Activated CD8-positive, alpha-beta T cell treated with anti-CD3 and anti-CD28 coated beads, Interleukin-2, amount 10 ng/mL, durations not matched to agents 7 days and 5 days (primary cell): ENCODE results near the gene CD81. TPM values are rescaled to one million over a fixed set of nuclear protein-coding genes. Genes with fewer than 3 reads are reported as not detected.

Experiments
- ATAC-seq: fragments of 150-1000 bp; cut with Tn5 transposase; one replicate; pipeline ENCODE4 v1.10.0; 2021; ENCODE audit warnings: moderate library complexity
- CTCF ChIA-PET: fragments of 350-600 bp; sonication (Branson Sonifier 250); formaldehyde crosslinking; loops from one replicate; lab custom pipeline; 2021; ENCODE audit warnings: antibody characterized with exemption; lab: Charles Lee
- POLR2A ChIA-PET: fragments of 350-600 bp; sonication (Branson Sonifier 250); formaldehyde crosslinking; loops from one replicate; lab custom pipeline; 2021; ENCODE audit warnings: antibody characterized with exemption; lab: Charles Lee
- DNase-seq: peaks from one replicate; pipeline ENCODE4 v3.0.0-alpha.2; 2020
- H3K27ac Mint-ChIP-seq: one replicate; pipeline ENCODE4 v1.8.0; 2021; ENCODE audit warnings: mild to moderate bottlenecking, mixed read lengths
- H3K27me3 Mint-ChIP-seq: one replicate; pipeline ENCODE4 v1.8.0; 2021; ENCODE audit warnings: low read depth, mixed read lengths
- H3K36me3 Mint-ChIP-seq: one replicate; pipeline ENCODE4 v1.8.0; 2021; ENCODE audit warnings: low read depth, mixed read lengths
- H3K4me1 Mint-ChIP-seq: one replicate; pipeline ENCODE4 v1.8.0; 2021; ENCODE audit warnings: low read depth, mixed read lengths
- H3K4me3 Mint-ChIP-seq: one replicate; pipeline ENCODE4 v1.8.0; 2021; ENCODE audit warnings: mild to moderate bottlenecking, mixed read lengths
- H3K9me3 Mint-ChIP-seq: one replicate; pipeline ENCODE4 v1.8.0; 2022; ENCODE audit warnings: mixed read lengths; ENCODE audit not compliant: insufficient read depth
- total RNA-seq, 2 experiments: library from RNA; stranded (reverse); gene quantifications; one replicate each; pipeline ENCODE4 v1.2.3, GENCODE V29; 2021

Gene CD81
- total RNA-seq, 2 experiments from 2014 or later: 142 to 145 TPM

GRCh38 chr11:2378527-2379210, 1.6 kb downstream of the CD81 start:
- Mint-ChIP-seq H3K27me3 (no peaks in the 10 kb centered on the region), H3K4me3 (peak overlapping the region; percentile 83), H3K36me3 (peaks cover 17% of the 10 kb centered on the region), H3K4me1 (peaks cover 32% of the 10 kb centered on the region), H3K9me3 (no peaks in the 10 kb centered on the region), H3K27ac (peak overlapping the region; percentile 81)
- ATAC-seq (no peak), DNase-seq (no peak)
- ChIA-PET CTCF (interaction anchor here (0.6 to 4.2 kb wide), 2 partner anchors 8 to 73 kb away, joined by 3 to 23 read pairs; no protein-coding TSS in a partner anchor), POLR2A (interaction anchor here (0.8 to 3.1 kb wide), 6 partner anchors 8 to 520 kb away, joined by 3 to 56 read pairs (median 8); partner anchors contain the start of gene TSSC4)

- no peaks in the 10 kb centered on the region for H3K9me3 Mint-ChIP-seq
- no peak overlapping the region for H3K4me3 Mint-ChIP-seq
- peaks cover 38% of the 10 kb centered on the region for H3K4me1 Mint-ChIP-seq
- peaks cover 19% of the 10 kb centered on the region for H3K36me3 Mint-ChIP-seq
- no peak overlapping the region for H3K27ac Mint-ChIP-seq
- ATAC-seq (no peak), DNase-seq (no peak)
- ChIA-PET POLR2A (no interaction called here), CTCF (no interaction called here)
- no peaks in the 10 kb centered on the region for H3K27me3 Mint-ChIP-seq
Observed at GRCh38 chr11:2379466-2380174, 2.5 kb downstream of the CD81 start.

DNA sequence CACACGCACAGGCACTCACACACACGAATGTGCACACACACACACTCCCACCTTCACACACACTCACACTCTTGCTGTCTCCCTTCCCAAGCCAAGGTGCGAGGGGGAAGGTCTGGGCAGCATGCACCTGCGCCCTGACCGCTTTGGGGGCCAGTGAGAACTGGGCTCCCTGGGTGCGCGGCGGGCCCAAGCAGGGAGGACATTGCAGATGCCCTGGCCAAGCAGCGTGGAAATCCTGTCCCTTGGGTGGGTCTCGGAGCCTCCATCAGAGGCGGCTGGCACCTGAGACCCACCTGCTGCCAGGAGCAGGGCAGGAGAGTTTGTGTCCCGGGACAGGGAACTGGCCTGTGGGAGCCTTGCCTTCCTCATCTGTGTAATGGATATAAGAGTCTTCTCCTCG, 3.3 kb downstream of the CD81 start:
- no peaks in the 10 kb centered on the region for H3K27me3 Mint-ChIP-seq
- POLR2A ChIA-PET: no interaction called here
- DNase-seq (no peak), ATAC-seq (no peak)
- CTCF ChIA-PET: no interaction called here
- H3K4me1 Mint-ChIP-seq: peaks cover 46% of the 10 kb centered on the region
- H3K9me3 Mint-ChIP-seq: no peaks in the 10 kb centered on the region
- peak overlapping the region; percentile 15 for H3K4me3 Mint-ChIP-seq
- peaks cover 19% of the 10 kb centered on the region for H3K36me3 Mint-ChIP-seq
- H3K27ac Mint-ChIP-seq: no peak overlapping the region

DNA sequence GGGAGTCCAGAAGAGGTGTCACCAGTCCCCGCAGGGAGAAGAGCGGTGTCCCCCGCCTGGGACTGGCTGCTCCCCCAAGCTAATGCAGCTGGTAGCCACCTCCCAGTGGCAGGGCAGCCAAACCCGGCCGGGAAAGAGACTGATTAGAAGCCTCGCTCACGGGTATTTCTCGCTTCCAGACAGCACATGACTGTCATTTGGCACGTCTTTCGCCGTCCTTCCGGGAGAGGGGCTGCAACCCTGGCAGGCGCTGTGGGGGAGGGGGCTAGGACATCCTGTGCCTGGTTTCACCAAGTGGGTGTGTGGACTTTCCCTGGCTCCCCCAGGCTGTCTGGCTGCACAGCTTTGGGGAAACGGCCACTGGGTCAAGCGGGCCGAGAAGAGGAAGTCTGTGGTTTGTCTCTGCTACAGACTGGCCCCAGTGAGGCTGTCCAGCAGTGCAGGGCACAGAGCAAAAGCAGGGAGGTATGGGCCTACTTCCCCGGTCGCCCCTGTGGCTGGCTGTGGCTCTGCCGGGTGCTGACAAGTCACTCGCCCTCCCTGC, 3.8 kb downstream of the CD81 start:
- no peak overlapping the region for H3K4me3 Mint-ChIP-seq

DNA sequence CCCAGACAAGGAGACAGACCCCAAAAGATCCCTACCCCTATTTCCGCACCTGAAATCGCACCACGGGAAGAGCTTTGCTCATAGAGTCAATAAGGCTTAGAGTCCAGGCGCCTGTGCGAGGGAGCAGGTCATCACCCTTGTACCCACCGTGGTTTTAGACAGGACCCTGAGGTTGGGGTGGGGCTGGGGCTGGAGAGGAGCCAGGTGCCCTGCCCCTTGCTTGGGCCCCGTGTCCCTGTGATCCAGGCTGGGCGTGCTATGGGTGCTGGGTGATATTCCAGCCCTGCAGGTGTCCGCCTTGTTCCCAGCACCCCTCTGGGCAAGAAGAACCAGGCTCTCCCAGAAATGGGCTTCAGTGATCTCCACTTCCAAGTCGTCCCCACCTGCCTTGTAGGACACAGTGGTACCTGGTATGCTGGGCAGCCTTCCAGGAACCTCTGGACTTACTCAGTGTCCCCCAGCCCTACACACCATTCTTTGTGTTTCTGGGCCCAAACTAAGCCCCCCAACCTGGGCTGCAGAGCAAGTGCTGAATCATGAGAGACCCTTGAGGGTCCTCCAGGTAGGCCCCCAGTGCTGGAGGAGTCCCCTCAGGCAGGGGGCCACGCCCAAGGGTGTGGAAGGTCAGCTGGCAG, 4.5 kb downstream of the CD81 start:
- POLR2A ChIA-PET: interaction anchor here (1.3 kb wide), 1 partner anchor 19 kb away, joined by 7 read pairs; the partner anchor contains the start of gene TSSC4
- H3K36me3 Mint-ChIP-seq: peaks cover 21% of the 10 kb centered on the region
- no peaks in the 10 kb centered on the region for H3K27me3 Mint-ChIP-seq
- no peak overlapping the region for H3K4me3 Mint-ChIP-seq
- H3K4me1 Mint-ChIP-seq: peaks cover 54% of the 10 kb centered on the region
- H3K9me3 Mint-ChIP-seq: no peaks in the 10 kb centered on the region
- H3K27ac Mint-ChIP-seq: peak overlapping the region; percentile 45
- no peak for ATAC-seq
- CTCF ChIA-PET: no interaction called here
- no peak for DNase-seq

More for the DNA sequence above, 3.8 kb downstream of the CD81 start:
- peaks cover 51% of the 10 kb centered on the region for H3K4me1 Mint-ChIP-seq
- POLR2A ChIA-PET: no interaction called here
- H3K27ac Mint-ChIP-seq: no peak overlapping the region
- CTCF ChIA-PET: no interaction called here
- ATAC-seq: no peak
- peaks cover 19% of the 10 kb centered on the region for H3K36me3 Mint-ChIP-seq
- H3K9me3 Mint-ChIP-seq: no peaks in the 10 kb centered on the region
- no peaks in the 10 kb centered on the region for H3K27me3 Mint-ChIP-seq
- DNase-seq: no peak

- Mint-ChIP-seq H3K36me3 (peaks cover 21% of the 10 kb centered on the region), H3K27ac (peak overlapping the region; percentile 43), H3K9me3 (no peaks in the 10 kb centered on the region), H3K27me3 (no peaks in the 10 kb centered on the region), H3K4me1 (peaks cover 59% of the 10 kb centered on the region), H3K4me3 (no peak overlapping the region)
- no peak for DNase-seq
- ChIA-PET POLR2A (interaction anchor here (1.3 kb wide), 1 partner anchor 19 kb away, joined by 7 read pairs; the partner anchor contains the start of gene TSSC4), CTCF (interaction anchor here (0.6 kb wide), 1 partner anchor 19 kb away, joined by 3 read pairs; no protein-coding TSS in a partner anchor)
- no peak for ATAC-seq
Observed at GRCh38 chr11:2382129-2382517, 5.0 kb downstream of the CD81 start.

GRCh38 chr11:2382936-2383851, 6.1 kb downstream of the CD81 start:
- ATAC-seq (no peak), DNase-seq (no peak)
- Mint-ChIP-seq H3K9me3 (no peaks in the 10 kb centered on the region), H3K36me3 (peaks cover 19% of the 10 kb centered on the region), H3K27ac (peak overlapping the region; percentile 65), H3K4me3 (no peak overlapping the region), H3K4me1 (peaks cover 65% of the 10 kb centered on the region), H3K27me3 (no peaks in the 10 kb centered on the region)
- ChIA-PET POLR2A (interaction anchor here (1.3 kb wide), 1 partner anchor 18 kb away, joined by 7 read pairs; the partner anchor contains the start of gene TSSC4), CTCF (interaction anchor here (0.6 kb wide), 1 partner anchor 18 kb away, joined by 3 read pairs; no protein-coding TSS in a partner anchor)

DNA sequence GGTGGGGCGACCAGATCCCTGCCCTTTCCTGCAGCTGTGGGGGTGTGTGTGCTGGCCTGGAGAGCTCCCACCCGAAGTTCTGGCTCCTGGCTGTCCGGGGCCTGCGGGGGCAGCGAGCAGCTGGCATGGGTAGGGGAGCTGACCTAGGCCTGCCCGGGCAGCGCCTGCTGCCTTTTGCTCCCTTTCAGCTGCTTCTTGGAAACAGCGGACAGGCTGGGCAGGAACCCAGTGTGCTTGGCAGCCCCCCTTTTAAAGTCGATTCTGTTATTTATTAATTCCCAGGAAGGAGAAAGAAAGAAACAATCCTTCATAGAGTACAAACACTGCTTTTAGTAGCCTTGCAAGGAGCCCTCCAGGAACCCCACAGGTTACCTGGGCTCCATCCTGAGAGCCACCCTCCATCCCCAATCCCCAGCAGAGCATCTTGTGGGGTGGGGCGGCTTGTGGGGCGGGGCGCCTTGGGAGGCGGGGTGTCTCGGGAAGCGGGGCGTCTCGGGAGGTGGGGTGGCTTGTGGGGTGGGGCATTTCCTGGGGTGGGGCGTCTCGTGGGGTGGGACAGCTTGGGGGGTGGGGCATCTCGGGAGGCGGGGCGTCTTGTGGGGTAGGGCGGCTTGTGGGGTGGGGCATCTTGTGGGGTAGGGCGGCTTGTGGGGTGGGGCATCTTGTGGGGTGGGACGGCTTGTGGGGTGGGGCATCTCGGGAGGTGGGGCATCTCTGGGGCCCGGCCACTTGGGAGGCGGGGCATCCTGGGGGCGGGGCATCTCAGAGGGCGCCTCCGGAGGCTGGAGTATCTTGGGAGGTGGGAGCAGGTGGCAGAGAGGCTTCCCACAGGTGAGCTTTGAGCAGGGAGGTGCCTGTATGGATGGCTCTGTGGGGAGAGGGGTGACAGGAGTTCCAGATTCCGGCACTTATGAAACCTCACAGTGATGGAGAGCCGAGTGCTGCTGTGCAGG, 7.0 kb downstream of the CD81 start:
- DNase-seq: peak; percentile 38
- Mint-ChIP-seq H3K4me3 (no peak overlapping the region), H3K9me3 (no peaks in the 10 kb centered on the region), H3K4me1 (peaks cover 64% of the 10 kb centered on the region), H3K36me3 (peaks cover 16% of the 10 kb centered on the region), H3K27me3 (no peaks in the 10 kb centered on the region), H3K27ac (no peak overlapping the region)
- CTCF ChIA-PET: interaction anchor here (0.9 kb wide), 1 partner anchor 79 kb away, joined by 3 read pairs; no protein-coding TSS in a partner anchor
- no peak for ATAC-seq
- POLR2A ChIA-PET: no interaction called here

DNA sequence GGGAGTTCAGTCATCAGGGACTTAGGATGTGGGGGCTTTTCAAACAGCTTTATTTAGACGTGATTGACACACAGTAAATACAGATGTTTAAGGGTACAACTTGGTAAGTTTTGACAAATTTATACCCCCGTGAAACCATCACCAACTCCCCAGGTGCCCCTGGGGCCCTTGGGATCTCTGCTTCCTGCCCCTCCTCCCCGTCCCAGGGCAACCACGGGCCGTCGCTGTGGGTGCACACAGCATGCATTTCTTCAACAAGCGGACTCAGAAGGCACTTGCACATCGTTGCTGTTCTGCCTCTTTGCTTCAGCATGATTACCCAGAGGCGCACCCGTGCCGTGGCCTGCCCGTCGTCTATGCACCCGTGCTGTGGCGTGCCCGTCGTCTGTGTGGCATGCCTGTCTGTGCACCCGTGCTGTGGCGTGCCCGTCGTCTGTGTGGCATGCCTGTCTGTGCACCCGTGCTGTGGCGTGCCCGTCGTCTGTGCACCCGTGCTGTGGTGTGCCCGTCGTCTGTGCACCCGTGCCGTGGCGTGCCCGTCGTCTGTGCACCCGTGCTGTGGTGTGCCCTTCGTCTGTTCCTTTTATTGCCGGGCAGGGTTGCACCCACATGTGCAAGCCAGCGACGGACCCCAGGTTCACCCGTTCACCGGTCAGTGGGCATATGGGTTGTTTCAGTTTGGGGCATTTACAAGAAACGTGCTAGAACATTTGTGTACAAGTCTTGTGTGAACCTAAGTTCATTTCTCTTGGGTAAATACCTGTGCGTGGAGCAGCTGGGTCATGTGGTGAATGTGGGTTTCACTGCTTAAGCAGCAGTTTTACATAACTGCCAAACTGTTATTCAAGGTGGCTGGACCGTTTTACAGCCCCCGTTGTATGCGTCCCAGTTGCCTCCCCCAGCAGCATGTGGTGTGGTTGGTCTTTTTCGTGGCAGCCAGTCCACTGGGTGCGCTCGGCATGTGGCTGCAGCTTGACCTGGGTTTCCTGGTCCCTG, 8.3 kb downstream of the CD81 start:
- Mint-ChIP-seq H3K36me3 (peaks cover 14% of the 10 kb centered on the region), H3K27me3 (no peaks in the 10 kb centered on the region), H3K4me3 (peak overlapping the region; percentile 31), H3K4me1 (peaks cover 66% of the 10 kb centered on the region), H3K9me3 (no peaks in the 10 kb centered on the region), H3K27ac (peak overlapping the region; percentile 63)
- ATAC-seq (no peak), DNase-seq (peak; percentile 42)
- POLR2A ChIA-PET: interaction anchor here (3.4 kb wide), 1 partner anchor 8 kb away, joined by 56 read pairs; the partner anchor contains the start of gene CD81
- CTCF ChIA-PET: interaction anchor here (2.9 to 3.0 kb wide), 2 partner anchors 14 to 80 kb away, joined by 19 to 27 read pairs; partner anchors contain the start of gene TSSC4
